GM18517 (cell line): ENCODE measurements around the gene EBPL.
"Not testable (repeated sequence)": the region's sequence is repeated elsewhere in the genome, so short reads cannot be mapped to it uniquely, and the experiment has no call there.

Source experiments
- ATAC-seq: cut with Tn5 transposase; IDR thresholded peaks from one replicate; pipeline ENCODE4 v1.9.1; 2021; ENCODE audit warnings: mild to moderate bottlenecking, moderate library complexity; ENCODE audit not compliant: unreplicated experiment

Gene EBPL

GRCh38 chr13:49636705-49637104, 54.6 kb downstream of the EBPL start:
- ATAC-seq: no peak

GRCh38 chr13:49635599-49636433, 55.5 kb downstream of the EBPL start:
- ATAC-seq: no peak

- no peak for ATAC-seq
These were observed 57.6 kb downstream of the EBPL start for GRCh38 chr13:49633710-49634109.

- no peak for ATAC-seq
These were observed 59.1 kb downstream of the EBPL start for GRCh38 chr13:49632156-49632555.

- ATAC-seq: no peak
These were observed 60.7 kb downstream of the EBPL start for GRCh38 chr13:49630580-49630979.

- no peak for ATAC-seq
These were observed 61.3 kb downstream of the EBPL start for GRCh38 chr13:49629947-49630346.

- ATAC-seq: no peak
These were observed 61.9 kb downstream of the EBPL start for GRCh38 chr13:49629196-49629938.

GRCh38 chr13:49627831-49628652, 63.2 kb downstream of the EBPL start, which contains the start of gene ARL11:
Gene ARL11 (plus strand): TSS chr13:49628507. CDS start chr13:49630448, 1,941 bp downstream.
- ATAC-seq: peak; percentile 94

- ATAC-seq: no peak
These were observed 65.8 kb downstream of the EBPL start for GRCh38 chr13:49625392-49626079.

GRCh38 chr13:49624229-49624628, 67.1 kb downstream of the EBPL start:
- ATAC-seq: no peak

- no peak for ATAC-seq
These were observed 68.9 kb downstream of the EBPL start for GRCh38 chr13:49622174-49622946.

- ATAC-seq: no peak
These were observed 71.1 kb downstream of the EBPL start for GRCh38 chr13:49620170-49620621.

- no peak for ATAC-seq
These were observed 74.6 kb downstream of the EBPL start for GRCh38 chr13:49616676-49617065.

- no peak for ATAC-seq
These were observed 75.2 kb downstream of the EBPL start for GRCh38 chr13:49615836-49616675.

GRCh38 chr13:49612042-49612441, 79.2 kb downstream of the EBPL start:
- ATAC-seq: not testable (repeated sequence)
